HG03439 (cell line): ENCODE results near the gene DIS3L.
A peak's percentile ranks its signal among the peaks of the same experiment; 100 is the strongest.
"Not testable (repeated sequence)": the region's sequence is repeated elsewhere in the genome, so short reads cannot be mapped to it uniquely, and the experiment has no call there.

Experiments
- ATAC-seq: cut with Tn5 transposase; IDR thresholded peaks from one replicate; pipeline ENCODE4 v1.9.1; 2021; ENCODE audit warnings: mild to moderate bottlenecking, moderate library complexity; ENCODE audit not compliant: unreplicated experiment

The DIS3L gene

DNA sequence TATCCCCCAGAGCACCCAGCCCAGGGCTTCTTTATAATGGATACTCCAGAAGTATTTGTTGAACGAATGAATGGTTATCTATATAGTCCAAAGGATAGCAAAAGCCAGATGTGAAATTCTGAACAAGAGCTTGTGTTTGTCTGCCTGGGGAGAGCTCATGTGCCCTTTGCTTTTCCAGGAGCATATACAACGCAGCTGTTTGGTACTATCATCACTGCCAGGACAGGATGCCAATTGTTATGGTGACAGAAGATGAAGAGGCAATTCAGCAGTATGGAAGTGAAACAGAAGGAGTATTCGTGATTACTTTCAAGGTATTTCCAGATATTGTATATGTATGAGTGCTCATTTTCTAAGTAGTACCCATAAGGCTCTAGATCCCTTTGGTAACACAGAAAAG lies 15.2 kb downstream of the DIS3L start:
- ATAC-seq = no peak

DNA sequence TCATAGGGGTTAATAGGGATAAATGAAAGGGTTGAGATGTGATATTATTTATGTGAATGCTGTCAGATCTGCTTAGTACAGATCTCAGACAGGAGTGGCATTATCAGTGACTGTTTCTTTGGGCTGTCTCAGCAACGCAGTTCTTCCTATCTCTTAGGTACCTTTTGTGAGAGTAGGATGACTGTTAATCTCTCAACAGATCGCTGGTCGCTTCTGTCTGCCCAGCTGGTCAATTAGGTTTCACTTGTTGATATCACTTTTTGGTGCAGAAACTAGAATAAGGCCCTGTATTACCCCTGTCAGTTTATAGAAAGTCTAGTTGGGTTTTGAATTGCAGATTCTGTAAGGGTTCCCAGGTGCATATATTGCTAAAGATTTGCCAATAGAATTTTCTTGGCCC lies 16.5 kb downstream of the DIS3L start:
- no peak for ATAC-seq

GRCh38 chr15:66310786-66311185 lies 17.4 kb downstream of the DIS3L start:
- no peak for ATAC-seq

- no peak for ATAC-seq
These were observed 18.8 kb downstream of the DIS3L start for GRCh38 chr15:66312144-66312543.

- no peak for ATAC-seq
These were observed 30.1 kb downstream of the DIS3L start for GRCh38 chr15:66323312-66323928.

DNA sequence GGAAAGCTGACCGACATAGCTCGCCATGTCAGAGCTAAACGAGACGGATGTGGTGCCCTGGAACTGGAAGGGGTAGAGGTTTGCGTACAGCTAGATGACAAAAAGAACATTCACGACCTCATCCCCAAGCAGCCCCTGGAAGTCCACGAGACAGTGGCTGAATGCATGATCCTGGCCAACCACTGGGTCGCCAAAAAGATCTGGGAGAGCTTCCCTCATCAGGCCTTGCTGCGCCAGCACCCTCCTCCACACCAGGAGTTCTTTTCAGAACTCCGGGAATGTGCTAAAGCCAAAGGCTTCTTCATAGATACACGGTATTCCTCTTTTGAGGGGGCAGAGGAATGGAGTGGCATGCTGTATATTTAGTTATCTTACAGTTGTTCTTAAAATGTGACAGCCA lies 32.7 kb downstream of the DIS3L start:
- no peak for ATAC-seq

DNA sequence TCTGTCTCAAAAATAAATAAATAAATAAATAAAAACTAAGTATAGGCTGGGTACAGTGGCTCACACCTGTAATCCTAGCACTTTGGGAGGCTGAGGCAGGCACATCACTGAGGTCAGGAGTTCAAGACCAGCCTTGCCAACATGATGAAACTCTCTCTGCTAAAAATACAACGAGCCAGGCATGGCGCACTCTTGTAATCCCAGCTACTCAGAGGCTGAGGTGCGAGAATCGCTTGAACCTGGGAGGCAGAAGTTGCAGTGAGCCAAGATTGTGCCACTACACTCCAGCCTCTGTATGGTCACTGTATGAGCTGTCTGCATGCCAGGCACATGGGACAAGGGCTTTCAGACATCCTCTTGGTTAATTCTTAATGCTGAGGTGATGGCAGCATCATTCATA lies 34.4 kb downstream of the DIS3L start:
- ATAC-seq = no peak

- ATAC-seq = no peak
These were observed 35.4 kb downstream of the DIS3L start for GRCh38 chr15:66328771-66329170.

GRCh38 chr15:66348530-66348929 lies 55.2 kb downstream of the DIS3L start:
- not testable (repeated sequence) for ATAC-seq

DNA sequence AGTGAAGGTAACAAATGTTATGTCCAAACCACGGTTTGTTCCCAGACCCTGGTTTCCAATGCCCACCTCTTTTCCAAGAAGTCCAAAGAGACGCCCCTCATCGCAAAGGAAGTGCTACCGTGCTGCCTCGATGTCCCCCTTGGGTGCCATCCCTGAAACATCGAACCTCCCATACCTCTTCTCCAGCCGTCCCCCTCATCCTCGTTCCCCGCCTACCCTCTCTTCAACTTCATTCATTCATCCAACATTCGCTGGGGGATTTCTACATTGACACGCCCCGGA lies 62.6 kb downstream of the DIS3L start:
- ATAC-seq = no peak

DNA sequence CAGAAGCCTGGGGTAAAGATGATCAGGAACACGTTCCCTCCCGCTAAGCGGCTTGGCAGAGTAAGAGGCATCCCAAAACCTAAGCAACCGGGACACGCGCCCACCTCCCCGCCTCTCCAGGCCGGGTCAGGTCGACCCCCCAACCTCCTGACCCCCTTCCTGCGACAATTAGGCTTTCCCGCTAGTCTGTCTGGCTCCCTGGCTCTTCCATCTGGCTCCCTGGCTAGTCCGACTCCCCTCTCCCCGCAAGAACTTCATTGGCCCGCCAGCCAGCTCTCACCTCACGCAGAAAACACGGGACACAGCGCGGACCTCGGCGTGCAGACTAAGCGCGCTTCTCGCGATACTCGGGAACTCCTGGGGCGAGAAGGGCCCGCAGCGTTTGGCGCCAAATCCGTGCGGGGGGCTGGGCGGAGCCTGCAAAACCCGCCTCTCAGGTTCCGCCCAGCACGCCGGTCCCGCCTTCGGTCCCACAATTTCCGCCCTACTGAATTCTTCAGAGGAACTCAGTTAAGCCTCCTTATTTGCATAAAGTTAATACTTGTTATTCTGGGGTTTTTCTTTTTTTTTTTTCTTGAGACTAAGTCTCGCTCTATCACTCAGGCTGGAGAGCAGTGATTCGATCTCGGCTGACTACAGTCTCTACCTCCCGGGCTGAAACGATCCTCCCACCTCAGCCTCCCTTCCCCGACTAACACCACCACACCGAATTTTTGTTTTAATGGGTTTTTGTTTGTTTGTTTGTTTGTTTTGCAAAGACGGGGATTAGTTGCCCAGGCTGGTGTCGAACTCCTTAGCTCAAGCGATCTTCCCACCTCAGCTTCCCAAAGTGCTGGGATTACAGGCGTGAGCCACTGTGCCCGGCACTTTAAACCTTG lies 63.2 kb downstream of the DIS3L start, which contains the start of gene TIPIN:
TIPIN (minus strand) TSS at position 327 of the 878 bp plus-strand sequence. CDS start 3,738 bp downstream, outside the sequence.
- peak; percentile 88 for ATAC-seq

- no peak for ATAC-seq
These were observed 66.4 kb downstream of the DIS3L start for GRCh38 chr15:66359740-66360139.

- not testable (repeated sequence) for ATAC-seq
These were observed 68.5 kb downstream of the DIS3L start for GRCh38 chr15:66361745-66362460.

GRCh38 chr15:66362776-66363175 lies 69.4 kb downstream of the DIS3L start:
- no peak for ATAC-seq

DNA sequence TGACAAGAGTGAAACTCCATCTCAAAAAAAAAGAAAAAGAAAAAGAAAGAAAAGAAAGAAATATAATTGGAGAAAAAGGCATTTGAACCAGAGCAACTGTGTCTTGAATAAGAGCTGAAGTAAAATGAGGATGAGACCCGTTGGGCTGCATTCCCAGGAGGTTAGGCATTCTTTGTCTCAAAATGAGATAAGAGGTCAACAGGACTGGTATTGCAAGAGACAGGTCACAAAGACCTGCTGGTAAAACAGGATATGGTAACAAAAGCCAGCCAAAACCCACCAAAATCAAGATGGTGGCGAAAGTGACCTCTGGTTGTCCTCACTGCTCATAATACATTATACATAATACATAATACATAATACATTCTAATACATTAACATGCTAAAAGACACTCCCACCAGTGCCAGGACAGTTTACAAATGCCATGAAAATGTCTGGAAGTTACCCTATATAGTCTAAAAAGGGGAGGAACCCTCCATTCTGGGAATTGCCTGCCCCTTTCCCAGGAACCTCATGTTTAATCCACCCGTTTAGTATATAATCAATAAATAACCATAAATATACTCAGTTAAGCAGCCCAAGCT lies 71.7 kb downstream of the DIS3L start:
- ATAC-seq = no peak

DNA sequence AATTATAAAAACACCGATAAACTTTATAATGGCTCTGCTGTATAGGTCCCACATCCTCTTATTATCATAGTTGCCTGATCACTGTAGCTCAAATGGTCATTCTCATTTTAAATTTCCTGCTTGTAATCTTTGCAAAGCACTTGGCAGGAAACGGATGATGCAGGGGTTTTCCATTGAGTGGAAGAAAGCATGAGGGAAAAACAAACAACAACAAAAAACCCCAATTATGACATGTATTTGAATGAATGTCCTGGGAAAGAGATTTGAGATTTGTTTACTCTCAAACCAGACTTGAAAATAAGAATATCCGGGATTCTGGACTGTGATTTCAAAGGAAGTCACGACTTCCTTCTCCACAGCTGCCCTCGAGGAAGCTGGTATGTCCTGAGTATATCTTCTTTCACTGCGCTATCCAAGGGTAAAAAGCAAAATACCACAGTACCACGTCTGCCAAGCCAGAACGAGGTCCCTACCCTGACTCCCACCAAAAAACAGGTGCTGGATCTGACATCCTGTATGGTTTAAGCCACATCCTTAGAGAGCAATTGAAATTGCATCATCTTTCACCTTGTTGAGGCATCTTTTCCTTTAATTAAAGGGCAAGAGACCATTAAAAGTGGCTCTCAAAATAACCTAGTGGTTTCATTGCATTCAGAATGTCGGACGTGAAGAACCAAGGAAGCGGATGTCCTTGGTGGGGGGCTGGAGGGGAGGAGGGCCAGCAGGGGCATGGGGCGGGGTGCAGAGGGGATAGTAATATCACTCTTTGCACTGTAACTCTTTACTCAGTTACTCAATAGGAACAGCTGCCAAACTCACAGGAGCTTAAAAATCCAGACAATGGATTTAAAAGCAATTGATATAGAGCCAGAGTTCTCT lies 76.6 kb downstream of the DIS3L start:
- no peak for ATAC-seq

GRCh38 chr15:66374179-66374578 lies 80.8 kb downstream of the DIS3L start:
- no peak for ATAC-seq

DNA sequence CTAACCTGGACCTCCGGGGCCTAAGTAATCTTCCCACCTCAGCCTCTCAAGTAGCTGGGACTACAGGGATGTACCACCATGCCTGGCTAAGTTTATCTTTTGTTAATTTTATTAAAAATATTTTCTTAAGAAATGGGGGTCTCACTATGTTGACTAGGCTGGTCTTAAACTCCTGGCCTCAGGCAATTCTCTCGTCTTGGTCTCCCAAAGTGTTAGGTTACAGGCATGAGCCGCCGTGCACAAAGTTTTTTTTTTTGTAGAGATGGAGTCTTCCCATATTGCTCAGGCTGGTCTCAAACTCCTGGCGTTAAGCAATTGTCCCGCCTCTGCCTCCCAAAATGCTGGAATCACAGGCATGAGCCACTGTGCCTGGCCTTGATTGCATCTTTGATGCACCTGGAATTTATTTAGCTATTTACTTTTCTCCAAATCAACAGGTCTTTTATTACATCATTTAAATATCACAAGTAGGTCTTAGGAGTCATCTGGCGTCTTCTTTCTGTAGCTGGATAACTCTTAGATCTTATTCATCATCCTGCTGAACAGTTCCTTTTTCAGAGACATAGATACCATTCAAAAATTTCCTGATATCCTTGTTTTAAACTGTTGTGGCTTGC lies 85.6 kb downstream of the DIS3L start:
- no peak for ATAC-seq

DNA sequence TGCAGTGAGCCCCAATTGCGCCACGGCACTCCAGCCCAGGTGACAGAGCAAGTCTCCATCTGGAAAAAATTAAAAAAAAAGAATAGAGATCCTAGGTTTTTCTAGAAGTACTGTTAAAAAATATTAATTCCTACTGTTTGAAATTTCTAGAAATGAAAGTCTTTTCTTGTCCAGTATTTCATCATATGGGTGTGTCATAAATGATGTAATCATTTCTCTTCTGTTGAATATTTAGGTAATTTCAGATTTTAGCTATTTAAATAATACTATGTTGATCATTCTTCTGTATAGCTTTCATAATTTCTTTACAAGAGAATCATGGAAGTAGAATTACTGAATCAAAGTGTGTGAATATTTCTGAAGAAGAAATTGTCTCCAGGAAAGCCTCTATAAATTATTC lies 88.0 kb downstream of the DIS3L start:
- ATAC-seq = not testable (repeated sequence)
